Mesothelial cell of epicardium (in vitro differentiated cells): ENCODE data around the gene PLEKHH1. TPM values are rescaled to one million over a fixed set of nuclear protein-coding genes. Genes with fewer than 3 reads are reported as not detected.

Source experiments
- DNase-seq, 2 experiments: peaks; one replicate each; pipeline ENCODE4 v3.0.0; 2021; ENCODE audit warnings: low spot score in 2 of 2; ENCODE audit not compliant: unreplicated experiment in 2 of 2
- H3K27ac Mint-ChIP-seq: 2 replicates; pipeline ENCODE4 v1.8.0; 2021; ENCODE audit warnings: mixed read lengths
- H3K27me3 Mint-ChIP-seq: 2 replicates; pipeline ENCODE4 v1.8.0; 2021; ENCODE audit warnings: low read depth, mixed read lengths
- H3K36me3 Mint-ChIP-seq: 2 replicates; pipeline ENCODE4 v1.8.0; 2021; ENCODE audit warnings: mixed read lengths
- H3K4me1 Mint-ChIP-seq: 2 replicates; pipeline ENCODE4 v1.8.0; 2021; ENCODE audit warnings: mixed read lengths
- H3K4me3 Mint-ChIP-seq: 2 replicates; pipeline ENCODE4 v1.8.0; 2021; ENCODE audit warnings: mild to moderate bottlenecking, moderate library complexity, mixed read lengths
- H3K9me3 Mint-ChIP-seq: 2 replicates; pipeline ENCODE4 v1.8.0; 2021; ENCODE audit warnings: mixed read lengths
- total RNA-seq: library from RNA; stranded (reverse); gene quantifications from 3 replicates; pipeline ENCODE4 v1.2.1, GENCODE V29; 2021
- TF ChIP-seq, protein P1 (sequence below): fragments of 200-600 bp; sonication (generic); IDR thresholded peaks from one replicate; pipeline ENCODE4 v1.5.0; 2021; ENCODE audit warnings: antibody characterized with exemption; ENCODE audit not compliant: unreplicated experiment

The PLEKHH1 gene
- total RNA-seq, 1 donor from 2014 or later: 21.4 TPM

DNA sequence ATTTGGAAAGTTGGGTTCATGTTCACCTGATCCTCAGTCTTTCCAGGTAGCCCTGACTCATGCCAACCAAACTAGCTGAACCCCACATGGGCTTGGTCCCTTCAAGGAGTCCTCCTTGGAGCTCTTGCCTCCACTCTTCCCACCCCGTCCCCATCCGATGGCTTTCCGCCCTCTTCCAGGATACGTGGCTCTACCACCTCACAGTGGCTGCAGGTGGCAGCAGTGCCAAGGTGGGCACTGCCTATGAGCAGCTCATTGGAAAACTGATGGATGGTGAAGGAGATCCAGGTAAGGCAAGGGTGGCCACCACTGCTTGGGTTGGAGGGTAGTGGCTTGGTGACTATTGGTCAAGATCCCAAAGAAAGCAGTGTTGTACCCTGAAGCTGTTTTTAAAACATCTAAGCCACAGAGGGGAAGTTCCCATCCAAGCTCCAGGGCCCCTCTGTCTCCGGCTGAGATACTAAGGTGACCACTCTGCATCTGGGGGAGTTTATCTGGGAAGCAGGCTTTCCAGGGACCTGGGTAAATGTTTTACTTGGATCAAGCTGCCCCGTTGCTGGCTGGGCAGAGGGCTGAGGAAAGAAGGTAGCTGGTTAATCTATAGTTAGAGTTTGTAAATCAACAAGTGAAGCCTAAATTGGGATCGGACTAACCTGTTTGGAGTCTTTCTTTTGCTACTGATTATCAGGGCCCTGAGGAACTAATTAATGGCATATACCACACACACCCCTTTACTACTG, 43.3 kb downstream of the PLEKHH1 start:
- TF ChIP-seq, protein P1, sequence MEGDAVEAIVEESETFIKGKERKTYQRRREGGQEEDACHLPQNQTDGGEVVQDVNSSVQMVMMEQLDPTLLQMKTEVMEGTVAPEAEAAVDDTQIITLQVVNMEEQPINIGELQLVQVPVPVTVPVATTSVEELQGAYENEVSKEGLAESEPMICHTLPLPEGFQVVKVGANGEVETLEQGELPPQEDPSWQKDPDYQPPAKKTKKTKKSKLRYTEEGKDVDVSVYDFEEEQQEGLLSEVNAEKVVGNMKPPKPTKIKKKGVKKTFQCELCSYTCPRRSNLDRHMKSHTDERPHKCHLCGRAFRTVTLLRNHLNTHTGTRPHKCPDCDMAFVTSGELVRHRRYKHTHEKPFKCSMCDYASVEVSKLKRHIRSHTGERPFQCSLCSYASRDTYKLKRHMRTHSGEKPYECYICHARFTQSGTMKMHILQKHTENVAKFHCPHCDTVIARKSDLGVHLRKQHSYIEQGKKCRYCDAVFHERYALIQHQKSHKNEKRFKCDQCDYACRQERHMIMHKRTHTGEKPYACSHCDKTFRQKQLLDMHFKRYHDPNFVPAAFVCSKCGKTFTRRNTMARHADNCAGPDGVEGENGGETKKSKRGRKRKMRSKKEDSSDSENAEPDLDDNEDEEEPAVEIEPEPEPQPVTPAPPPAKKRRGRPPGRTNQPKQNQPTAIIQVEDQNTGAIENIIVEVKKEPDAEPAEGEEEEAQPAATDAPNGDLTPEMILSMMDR: no peak
- Mint-ChIP-seq H3K4me1 (no peaks in the 10 kb centered on the region), H3K27me3 (no peaks in the 10 kb centered on the region), H3K36me3 (no peaks in the 10 kb centered on the region), H3K4me3 (no peak overlapping the region), H3K9me3 (no peaks in the 10 kb centered on the region), H3K27ac (no peak overlapping the region)
- DNase-seq: no peak

GRCh38 chr14:67577181-67577808, 44.2 kb downstream of the PLEKHH1 start:
- Mint-ChIP-seq H3K27me3 (no peaks in the 10 kb centered on the region), H3K27ac (no peak overlapping the region), H3K9me3 (no peaks in the 10 kb centered on the region), H3K36me3 (no peaks in the 10 kb centered on the region), H3K4me3 (no peak overlapping the region), H3K4me1 (no peaks in the 10 kb centered on the region)
- DNase-seq: no peak
- TF ChIP-seq, protein P1: no peak

- no peaks in the 10 kb centered on the region for H3K27me3 Mint-ChIP-seq
- TF ChIP-seq, protein P1: no peak
- no peaks in the 10 kb centered on the region for H3K9me3 Mint-ChIP-seq
- no peak overlapping the region for H3K27ac Mint-ChIP-seq
- no peaks in the 10 kb centered on the region for H3K36me3 Mint-ChIP-seq
- DNase-seq: no peak
- H3K4me3 Mint-ChIP-seq: no peak overlapping the region
- H3K4me1 Mint-ChIP-seq: no peaks in the 10 kb centered on the region
Observed at GRCh38 chr14:67577909-67578749, 45.0 kb downstream of the PLEKHH1 start.

- Mint-ChIP-seq H3K27me3 (no peaks in the 10 kb centered on the region), H3K4me1 (no peaks in the 10 kb centered on the region), H3K9me3 (no peaks in the 10 kb centered on the region), H3K27ac (no peak overlapping the region), H3K4me3 (no peak overlapping the region), H3K36me3 (no peaks in the 10 kb centered on the region)
- TF ChIP-seq, protein P1: no peak
- DNase-seq: no peak
Observed at GRCh38 chr14:67579040-67579439, 46.0 kb downstream of the PLEKHH1 start.

- Mint-ChIP-seq H3K4me3 (no peak overlapping the region), H3K27me3 (no peaks in the 10 kb centered on the region), H3K9me3 (no peaks in the 10 kb centered on the region), H3K4me1 (no peaks in the 10 kb centered on the region), H3K36me3 (no peaks in the 10 kb centered on the region), H3K27ac (no peak overlapping the region)
- TF ChIP-seq, protein P1: no peak
- no peak for DNase-seq
Observed at GRCh38 chr14:67579636-67580035, 46.5 kb downstream of the PLEKHH1 start.
